MM.1S (cell line): ENCODE data around the gene FAM181A.

ENCODE experiments used
- DNase-seq: peaks from one replicate; pipeline ENCODE4 v3.0.0-alpha.2; 2015
- H2AFZ ChIP-seq: fragments of 300-600 bp; sonication (generic); 2 replicates; pipeline ENCODE4 v1.6.0; 2016; ENCODE audit warnings: antibody characterized with exemption, low read length
- H3F3A ChIP-seq: fragments of 300-600 bp; sonication (generic); 2 replicates; pipeline ENCODE4 v1.6.1; 2016; ENCODE audit warnings: mild to moderate bottlenecking, antibody characterized with exemption, low read length, moderate library complexity, mixed read lengths; ENCODE audit not compliant: insufficient read depth
- H3K27ac ChIP-seq: fragments of 300-600 bp; sonication (generic); 2 replicates; pipeline ENCODE4 v1.5.1; 2016; ENCODE audit warnings: mild to moderate bottlenecking, low read length
- H3K27me3 ChIP-seq: fragments of 300-600 bp; sonication (generic); replicated peaks from 2 replicates; pipeline ENCODE4 v1.6.0; 2016; ENCODE audit warnings: low read length; ENCODE audit not compliant: insufficient read depth
- H3K36me3 ChIP-seq: fragments of 300-600 bp; sonication (generic); replicated peaks from 2 replicates; pipeline ENCODE4 v1.6.1; 2016; ENCODE audit warnings: mild to moderate bottlenecking, low read length, mixed read lengths; ENCODE audit not compliant: insufficient read depth
- H3K4me1 ChIP-seq: fragments of 300-600 bp; sonication (generic); 2 replicates; pipeline ENCODE4 v1.6.1; 2016; ENCODE audit warnings: low read length, mixed read lengths
- H3K4me2 ChIP-seq: fragments of 300-600 bp; sonication (generic); 2 replicates; pipeline ENCODE4 v1.6.0; 2016; ENCODE audit warnings: low read depth, low read length
- H3K4me3 ChIP-seq: fragments of 300-600 bp; sonication (generic); 2 replicates; pipeline ENCODE4 v1.5.1; 2016; ENCODE audit warnings: low read length, mixed read lengths
- H3K79me2 ChIP-seq: fragments of 300-600 bp; sonication (generic); 2 replicates; pipeline ENCODE4 v1.6.1; 2016; ENCODE audit warnings: mixed run types, low read length, mixed read lengths
- H3K9ac ChIP-seq: fragments of 300-600 bp; sonication (generic); 2 replicates; pipeline ENCODE4 v1.6.1; 2016; ENCODE audit warnings: low read length, mixed read lengths
- H3K9me2 ChIP-seq: fragments of 300-600 bp; sonication (generic); replicated peaks from 2 replicates; pipeline ENCODE4 v1.6.1; 2016; ENCODE audit warnings: mild to moderate bottlenecking, low read length, mixed read lengths; ENCODE audit not compliant: insufficient read depth
- H3K9me3 ChIP-seq: fragments of 300-600 bp; sonication (generic); replicated peaks from 2 replicates; pipeline ENCODE4 v1.6.1; 2016; ENCODE audit warnings: mild to moderate bottlenecking, low read length, mixed read lengths; ENCODE audit not compliant: insufficient read depth
- H4K20me1 ChIP-seq: fragments of 300-600 bp; sonication (generic); 2 replicates; pipeline ENCODE4 v1.6.1; 2016; ENCODE audit warnings: mild to moderate bottlenecking, low read length, moderate library complexity, mixed read lengths; ENCODE audit not compliant: insufficient read depth
- EZH2 ChIP-seq: fragments of 300-600 bp; sonication (generic); optimal IDR thresholded peaks from 2 replicates; pipeline ENCODE3; 2017; ENCODE audit warnings: low read depth, mild to moderate bottlenecking, antibody characterized with exemption, low read length, mixed read lengths
- EZH2phosphoT487 ChIP-seq: fragments of 300-600 bp; sonication (generic); IDR thresholded peaks from 2 replicates; pipeline ENCODE4 v1.6.1; 2018; ENCODE audit warnings: antibody characterized with exemption, low read length
- TF ChIP-seq, protein P1 (sequence below): fragments of 300-600 bp; sonication (generic); IDR thresholded peaks from 2 replicates; pipeline ENCODE4 v1.5.1; 2016; ENCODE audit warnings: antibody characterized with exemption, low read length, mixed read lengths

Gene FAM181A

DNA sequence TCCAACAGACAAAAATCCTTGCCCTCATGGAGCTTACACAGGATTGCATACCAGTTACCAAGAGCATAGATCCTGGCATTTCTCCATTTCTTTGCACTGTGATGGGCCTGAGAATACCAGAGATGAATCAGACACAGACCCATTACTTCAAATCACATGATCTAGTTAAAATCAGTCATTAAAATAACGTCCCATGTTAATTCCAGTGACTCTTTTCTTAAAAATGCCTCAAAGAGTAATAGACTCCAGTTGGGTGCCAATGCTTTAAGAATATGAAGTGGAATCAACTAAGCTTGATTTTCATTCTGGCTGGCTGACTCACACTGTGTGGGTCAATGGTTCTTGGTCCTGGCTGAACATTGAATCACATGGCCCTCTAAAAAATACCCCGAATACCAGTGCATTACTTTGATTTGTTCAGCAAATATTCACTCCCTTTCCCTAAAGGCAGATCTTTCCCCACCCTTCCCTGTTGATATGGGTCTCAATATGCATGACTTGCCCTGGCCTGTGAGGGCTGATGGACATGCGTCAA is 38.2 kb downstream of the FAM181A start:
- Histone ChIP-seq H3K36me3 (no peaks in the 10 kb centered on the region), H3K27ac (no peak overlapping the region), H3K4me3 (no peak overlapping the region), H3K79me2 (no peaks in the 10 kb centered on the region; the same call in 1 of the 2 replicates), H3K9me2 (no peaks in the 10 kb centered on the region), H2AFZ (no peak overlapping the region), H3K9ac (no peak overlapping the region), H3K9me3 (no peaks in the 10 kb centered on the region), H3F3A (peaks cover 11% of the 10 kb centered on the region), H3K4me1 (peaks cover 35% of the 10 kb centered on the region), H3K4me2 (no peak overlapping the region), H3K27me3 (no peaks in the 10 kb centered on the region), H4K20me1 (no peaks in the 10 kb centered on the region)
- TF ChIP-seq, protein P1, sequence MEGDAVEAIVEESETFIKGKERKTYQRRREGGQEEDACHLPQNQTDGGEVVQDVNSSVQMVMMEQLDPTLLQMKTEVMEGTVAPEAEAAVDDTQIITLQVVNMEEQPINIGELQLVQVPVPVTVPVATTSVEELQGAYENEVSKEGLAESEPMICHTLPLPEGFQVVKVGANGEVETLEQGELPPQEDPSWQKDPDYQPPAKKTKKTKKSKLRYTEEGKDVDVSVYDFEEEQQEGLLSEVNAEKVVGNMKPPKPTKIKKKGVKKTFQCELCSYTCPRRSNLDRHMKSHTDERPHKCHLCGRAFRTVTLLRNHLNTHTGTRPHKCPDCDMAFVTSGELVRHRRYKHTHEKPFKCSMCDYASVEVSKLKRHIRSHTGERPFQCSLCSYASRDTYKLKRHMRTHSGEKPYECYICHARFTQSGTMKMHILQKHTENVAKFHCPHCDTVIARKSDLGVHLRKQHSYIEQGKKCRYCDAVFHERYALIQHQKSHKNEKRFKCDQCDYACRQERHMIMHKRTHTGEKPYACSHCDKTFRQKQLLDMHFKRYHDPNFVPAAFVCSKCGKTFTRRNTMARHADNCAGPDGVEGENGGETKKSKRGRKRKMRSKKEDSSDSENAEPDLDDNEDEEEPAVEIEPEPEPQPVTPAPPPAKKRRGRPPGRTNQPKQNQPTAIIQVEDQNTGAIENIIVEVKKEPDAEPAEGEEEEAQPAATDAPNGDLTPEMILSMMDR = no peak
- TF ChIP-seq EZH2phosphoT487 (no peak), EZH2 (no peak)
- no peak for DNase-seq

GRCh38 chr14:93965946-93966474 is 38.9 kb downstream of the FAM181A start:
- Histone ChIP-seq H2AFZ (no peak overlapping the region), H3K4me1 (peaks cover 33% of the 10 kb centered on the region), H3K27me3 (no peaks in the 10 kb centered on the region), H3K9ac (no peak overlapping the region), H3K27ac (no peak overlapping the region), H3K4me3 (no peak overlapping the region), H3K9me2 (no peaks in the 10 kb centered on the region), H3F3A (peaks cover 11% of the 10 kb centered on the region; the same call in 1 of the 2 replicates), H4K20me1 (no peaks in the 10 kb centered on the region), H3K36me3 (no peaks in the 10 kb centered on the region), H3K9me3 (no peaks in the 10 kb centered on the region), H3K4me2 (no peak overlapping the region), H3K79me2 (no peaks in the 10 kb centered on the region; the same call in 1 of the 2 replicates)
- no peak for DNase-seq
- TF ChIP-seq, protein P1 = no peak
- TF ChIP-seq EZH2 (no peak), EZH2phosphoT487 (no peak)

GRCh38 chr14:93967637-93968250 is 40.6 kb downstream of the FAM181A start:
- Histone ChIP-seq H2AFZ (no peak overlapping the region), H3K9me2 (no peaks in the 10 kb centered on the region), H3K79me2 (no peaks in the 10 kb centered on the region; the same call in 1 of the 2 replicates), H3K9ac (no peak overlapping the region), H4K20me1 (no peaks in the 10 kb centered on the region), H3K4me2 (no peak overlapping the region), H3K36me3 (no peaks in the 10 kb centered on the region), H3K27me3 (no peaks in the 10 kb centered on the region), H3K4me1 (peaks cover 30% of the 10 kb centered on the region), H3K4me3 (no peak overlapping the region), H3K27ac (no peak overlapping the region), H3K9me3 (no peaks in the 10 kb centered on the region), H3F3A (peaks cover 11% of the 10 kb centered on the region)
- TF ChIP-seq EZH2 (no peak), EZH2phosphoT487 (no peak)
- TF ChIP-seq, protein P1 = no peak
- no peak for DNase-seq
